ENCODE data around the gene MEA1.

MEA1 gene

GRCh38 chr6:43040542-43041257 is 27.0 kb upstream of the MEA1 start:
- DNase-seq (ENCODE audit: extremely low read depth in 1 of 2, low read depth in 1 of 2) = no peak

- DNase-seq (ENCODE audit: extremely low read depth in 1 of 2, low read depth in 1 of 2) = no peak
Measured at GRCh38 chr6:43038727-43039126, 25.0 kb upstream of the MEA1 start.

- DNase-seq (ENCODE audit: extremely low read depth in 1 of 2, low read depth in 1 of 2) = no peak
Measured at GRCh38 chr6:43037706-43038105, 24.0 kb upstream of the MEA1 start.

GRCh38 chr6:43037197-43037596 is 23.5 kb upstream of the MEA1 start:
- no peak for DNase-seq (ENCODE audit: extremely low read depth in 1 of 2, low read depth in 1 of 2)

GRCh38 chr6:43036712-43037111 is 23.0 kb upstream of the MEA1 start:
- no peak for DNase-seq (ENCODE audit: extremely low read depth in 1 of 2, low read depth in 1 of 2)

GRCh38 chr6:43035495-43036194 is 21.9 kb upstream of the MEA1 start:
- no peak for DNase-seq (ENCODE audit: extremely low read depth in 1 of 2, low read depth in 1 of 2)

GRCh38 chr6:43034190-43034525 is 20.4 kb upstream of the MEA1 start:
- DNase-seq (ENCODE audit: extremely low read depth in 1 of 2, low read depth in 1 of 2) = no peak

- no peak for DNase-seq (ENCODE audit: extremely low read depth in 1 of 2, low read depth in 1 of 2)
Measured at GRCh38 chr6:43033496-43034189, 19.9 kb upstream of the MEA1 start.

GRCh38 chr6:43032326-43032725 is 18.6 kb upstream of the MEA1 start:
- no peak for DNase-seq (ENCODE audit: extremely low read depth in 1 of 2, low read depth in 1 of 2)

- DNase-seq (ENCODE audit: extremely low read depth in 1 of 2, low read depth in 1 of 2) = no peak
Measured at GRCh38 chr6:43029120-43029519, 15.4 kb upstream of the MEA1 start.

- DNase-seq (ENCODE audit: extremely low read depth in 1 of 2, low read depth in 1 of 2) = no peak
Measured at GRCh38 chr6:43026365-43026764, 12.6 kb upstream of the MEA1 start.

GRCh38 chr6:43024436-43024835 is 10.7 kb upstream of the MEA1 start:
- no peak for DNase-seq (ENCODE audit: extremely low read depth in 1 of 2, low read depth in 1 of 2)

GRCh38 chr6:43021270-43022047 is 7.7 kb upstream of the MEA1 start, which contains the start of gene RRP36:
RRP36 (plus strand) TSS chr6:43021623; CDS start chr6:43021655, 32 bp downstream.
- DNase-seq (ENCODE audit: extremely low read depth in 1 of 2, low read depth in 1 of 2) = peak; percentile 24 to 57

- DNase-seq (ENCODE audit: extremely low read depth in 1 of 2, low read depth in 1 of 2) = no peak
Measured at GRCh38 chr6:43020847-43021246, 7.1 kb upstream of the MEA1 start.

GRCh38 chr6:43020052-43020705 is 6.4 kb upstream of the MEA1 start:
- DNase-seq (ENCODE audit: extremely low read depth in 1 of 2, low read depth in 1 of 2) = no peak

- DNase-seq (ENCODE audit: extremely low read depth in 1 of 2, low read depth in 1 of 2) = no peak
Measured at GRCh38 chr6:43019152-43019551, 5.4 kb upstream of the MEA1 start.

- no peak for DNase-seq (ENCODE audit: extremely low read depth in 1 of 2, low read depth in 1 of 2)
Measured at GRCh38 chr6:43016943-43017334, 3.2 kb upstream of the MEA1 start.

- no peak for DNase-seq (ENCODE audit: extremely low read depth in 1 of 2, low read depth in 1 of 2)
Measured at GRCh38 chr6:43016176-43016942, 2.6 kb upstream of the MEA1 start.

GRCh38 chr6:43014434-43014909 is 726 bp upstream of the MEA1 start:
- DNase-seq (ENCODE audit: extremely low read depth in 1 of 2, low read depth in 1 of 2) = no peak

Data from activated CD8-positive, alpha-beta memory T cell treated with anti-CD3 and anti-CD28 coated beads for 1 hour (primary cell).